ENCODE measurements around the gene MED27. TPM values are rescaled to one million over a fixed set of nuclear protein-coding genes. Genes with fewer than 3 reads are reported as not detected.

Gene MED27
- total RNA-seq, 1 experiment from 2014 or later = 38.4 TPM

GRCh38 chr9:132027752-132028663 lies 51.7 kb downstream of the MED27 start:
- POLR2A ChIA-PET (ENCODE audit: unreplicated experiment) = no interaction called here
- no TSS peak for BruUV-seq (replicated peaks)

GRCh38 chr9:132026932-132027585 lies 52.6 kb downstream of the MED27 start:
- ATAC-seq = peak; percentile 79
- Histone ChIP-seq H3K4me3 (ENCODE audit: low read length) (no peak overlapping the region), H3K27me3 (ENCODE audit: low read length) (no peaks in the 10 kb centered on the region), H3F3A (ENCODE audit: low read length, unreplicated experiment) (peaks cover 4% of the 10 kb centered on the region), H2AFZ (ENCODE audit: low read length) (no peak overlapping the region), H3K9ac (ENCODE audit: low read length) (no peak overlapping the region), H3K4me2 (ENCODE audit: low read length) (peak overlapping the region; percentile 59), H4K20me1 (ENCODE audit: low read length) (no peaks in the 10 kb centered on the region), H3K36me3 (ENCODE audit: low read depth, low read length) (no peaks in the 10 kb centered on the region), H3K4me1 (ENCODE audit: insufficient read depth, low read length) (peaks cover 29% of the 10 kb centered on the region), H3K27ac (ENCODE audit: low read length) (peak overlapping the region; percentile 44), H3K79me2 (ENCODE audit: low read length) (peaks cover 99% of the 10 kb centered on the region), H3K9me3 (ENCODE audit: low read length) (no peaks in the 10 kb centered on the region), H3K9me2 (replicated peaks; ENCODE audit: low read length) (no peaks in the 10 kb centered on the region)
- DNase-seq = peak; percentile 78
- CTCF ChIA-PET = interaction anchor here (0.5 kb wide), 1 partner anchor 11 kb away, joined by 4 read pairs; no protein-coding TSS in a partner anchor
- TF ChIP-seq EZH2 (IDR thresholded peaks at IDR 0.05; ENCODE audit: low read length, unreplicated experiment) = no peak
- TF ChIP-seq CTCF (conservative IDR thresholded peaks at IDR 0.05; ENCODE audit: low read depth, low read length) = no peak
- no peak for TF ChIP-seq EZH2phosphoT487 (IDR thresholded peaks at IDR 0.05; ENCODE audit: borderline replicate concordance, low read length)
- POLR2A ChIA-PET (ENCODE audit: unreplicated experiment) = no interaction called here
- no TSS peak for BruUV-seq (replicated peaks)
- intact Hi-C loops (cut with micrococcal nuclease) = no loop called here

More at GRCh38 chr9:132027752-132028663, 51.7 kb downstream of the MED27 start:
- H3F3A ChIP-seq (ENCODE audit: low read length, unreplicated experiment) = peaks cover 4% of the 10 kb centered on the region
- no peaks in the 10 kb centered on the region for H4K20me1 ChIP-seq (ENCODE audit: low read length)
- no peaks in the 10 kb centered on the region for H3K9me2 ChIP-seq (replicated peaks; ENCODE audit: low read length)
- H3K27ac ChIP-seq (ENCODE audit: low read length) = no peak overlapping the region
- no peak overlapping the region for H3K9ac ChIP-seq (ENCODE audit: low read length)
- TF ChIP-seq EZH2phosphoT487 (IDR thresholded peaks at IDR 0.05; ENCODE audit: borderline replicate concordance, low read length) = no peak
- TF ChIP-seq EZH2 (IDR thresholded peaks at IDR 0.05; ENCODE audit: low read length, unreplicated experiment) = no peak
- TF ChIP-seq CTCF (conservative IDR thresholded peaks at IDR 0.05; ENCODE audit: low read depth, low read length) = no peak
- H3K36me3 ChIP-seq (ENCODE audit: low read depth, low read length) = no peaks in the 10 kb centered on the region
- no peak overlapping the region for H3K4me3 ChIP-seq (ENCODE audit: low read length)
- no peak for ATAC-seq
- H2AFZ ChIP-seq (ENCODE audit: low read length) = no peak overlapping the region
- no peaks in the 10 kb centered on the region for H3K9me3 ChIP-seq (ENCODE audit: low read length)
- peaks cover 99% of the 10 kb centered on the region for H3K79me2 ChIP-seq (ENCODE audit: low read length)
- H3K27me3 ChIP-seq (ENCODE audit: low read length) = no peaks in the 10 kb centered on the region
- intact Hi-C loops (cut with micrococcal nuclease) = no loop called here
- CTCF ChIA-PET = no interaction called here
- peak; percentile 26 for DNase-seq
- peak overlapping the region; percentile 59; the same call in 1 of the 2 replicates for H3K4me2 ChIP-seq (ENCODE audit: low read length)
- peaks cover 29% of the 10 kb centered on the region for H3K4me1 ChIP-seq (ENCODE audit: insufficient read depth, low read length)
